ENCODE data around the gene PAK4. TPM values are rescaled to one million over a fixed set of nuclear protein-coding genes. Genes with fewer than 3 reads are reported as not detected.

Gene PAK4
- total and polyA plus RNA-seq, 2 of the 8 experiments (the other 6 are each of a cell fraction or from before 2014, with no cell fraction given): 50.7 to 64.4 TPM

DNA sequence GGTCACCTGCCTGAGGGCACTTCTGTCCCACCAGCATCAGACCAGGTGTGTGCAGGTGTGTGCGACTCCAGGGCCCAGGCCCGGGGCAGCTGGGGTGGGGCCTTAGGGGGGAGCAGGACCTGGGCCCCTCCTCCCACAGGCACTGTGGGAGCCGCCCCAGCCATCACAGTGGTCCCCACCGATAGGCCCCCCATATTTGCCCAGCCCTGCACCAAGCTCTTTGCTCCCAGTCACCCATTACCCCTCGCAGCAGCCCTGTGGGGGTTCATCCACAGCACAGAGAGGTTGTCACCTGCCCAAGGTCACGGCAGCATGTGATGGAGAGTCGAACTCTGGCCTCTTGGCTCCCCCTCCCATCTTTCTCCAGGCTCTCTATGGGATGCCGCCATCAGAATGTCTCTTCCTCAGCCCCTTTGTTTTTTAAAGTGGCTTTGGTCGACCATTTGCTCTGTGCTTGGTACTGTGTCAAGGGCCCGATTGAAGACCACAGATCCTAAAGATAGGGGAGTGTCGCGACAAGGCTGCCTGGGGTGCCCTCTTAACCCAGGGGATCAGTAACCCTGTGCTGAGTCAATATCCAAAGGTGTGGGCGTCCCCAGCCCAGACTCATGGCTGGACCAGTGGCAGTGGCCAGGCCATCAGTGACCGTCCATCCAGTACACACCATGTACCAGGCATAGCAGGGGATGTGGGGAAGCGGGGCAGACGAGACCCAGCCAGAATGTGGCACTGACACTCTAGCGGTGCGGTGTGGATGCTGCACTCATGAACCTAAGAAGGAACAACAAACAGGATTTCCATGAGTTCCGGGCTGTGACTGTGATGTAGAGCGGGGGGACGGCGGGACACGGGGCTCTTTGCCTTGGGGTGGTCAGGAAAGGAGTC lies 42.9 kb downstream of the PAK4 start:
- Histone ChIP-seq H3K27me3 (replicated peaks in 1 of 4; ENCODE audit: control insufficient read depth in 3 of 4, extremely low read depth in 1 of 4, insufficient read depth in 3 of 4, low read length in 3 of 4) (no peaks in the 10 kb centered on the region), H3K14ac (ENCODE audit: insufficient read length) (no peak overlapping the region), H3K18ac (ENCODE audit: extremely low read depth, low read length) (no peak overlapping the region; the same call in 1 of the 2 replicates), H3K4me2 (ENCODE audit: insufficient read depth in 1 of 2, low read depth in 2 of 2, low read length in 2 of 2) (no peak overlapping the region; a peak in 1 of 4 replicates), H3K56ac (replicated peaks; ENCODE audit: insufficient read length, low read depth, low read length) (no peak overlapping the region), H2BK20ac (ENCODE audit: low read length) (no peak overlapping the region), H4K8ac (ENCODE audit: extremely low read depth, insufficient read depth, low read length) (0 out of 2 replicates have a peak overlapping the region, but pooled peaks have one; percentile 14), H3K4me1 (replicated peaks in 1 of 4; ENCODE audit: control insufficient read depth in 3 of 4, insufficient read depth in 4 of 4, low read length in 3 of 4) (peaks cover 2 to 32% (median 16%) of the 10 kb centered on the region in 4 experiments), H4K20me1 (replicated peaks in 1 of 2; ENCODE audit: control insufficient read depth in 1 of 2, insufficient read depth in 2 of 2, low read length in 2 of 2) (peaks cover 9 to 27% of the 10 kb centered on the region in 2 experiments), H3K23ac (ENCODE audit: insufficient read length) (no peak overlapping the region), H3K9ac (replicated peaks in 1 of 4; ENCODE audit: extremely low read depth in 1 of 4, low read depth in 3 of 4, low read length in 3 of 4) (no peak overlapping the region), H2BK120ac (replicated peaks; ENCODE audit: low read depth, low read length) (no peak overlapping the region), H2BK15ac (ENCODE audit: low read length) (peak overlapping the region; percentile 88; the same call in 1 of the 2 replicates), H2BK5ac (ENCODE audit: low read depth, low read length) (0 out of 2 replicates have a peak overlapping the region, but pooled peaks have one; percentile 71), H3K23me2 (ENCODE audit: low read depth, low read length) (no peaks in the 10 kb centered on the region), H3K36me3 (ENCODE audit: control insufficient read depth in 2 of 4, insufficient read depth in 4 of 4, low read length in 3 of 4) (peaks cover 0 to 7% (median 3%) of the 10 kb centered on the region in 4 experiments; a peak in 3 of 8 replicates), H3K27ac (ENCODE audit: low read depth, low read length) (no peak overlapping the region), H4K5ac (ENCODE audit: insufficient read length, low read depth, low read length) (no peak overlapping the region), H4K91ac (replicated peaks; ENCODE audit: insufficient read length, low read length) (no peak overlapping the region), H3K4me3 (ENCODE audit: extremely low read depth in 1 of 4, insufficient read depth in 2 of 4, low read depth in 3 of 4, low read length in 4 of 4) (no peak overlapping the region), H3K79me1 (ENCODE audit: low read depth, low read length) (peaks cover 7% of the 10 kb centered on the region), H3K4ac (replicated peaks; ENCODE audit: insufficient read length, low read depth, low read length) (no peak overlapping the region), H2BK12ac (ENCODE audit: low read depth, low read length) (peak overlapping the region; percentile 87; the same call in 1 of the 2 replicates), H3K79me2 (ENCODE audit: control insufficient read depth in 1 of 2, insufficient read depth in 2 of 2, low read length in 2 of 2) (peaks cover 0 to 6% of the 10 kb centered on the region in 2 experiments; a peak in 1 of 4 replicates), H2AK5ac (ENCODE audit: low read depth, low read length) (no peak overlapping the region), H2AFZ (ENCODE audit: low read length) (no peak overlapping the region), H3K9me3 (ENCODE audit: insufficient read depth in 2 of 2, low read depth in 1 of 2, low read length in 1 of 2) (no peaks in the 10 kb centered on the region)
- TF ChIP-seq EZH2 (IDR thresholded peaks at IDR 0.05; ENCODE audit: low read depth, low read length, severe bottlenecking): no peak
- TF ChIP-seq TAF1 (IDR thresholded peaks at IDR 0.05; ENCODE audit: low read depth, low read length): no peak
- FAIRE-seq: no peak
- ChIA-PET POLR2A (ENCODE audit: partially characterized antibody) (interaction anchor here (0.6 to 1.6 kb wide), 3 partner anchors 13 to 159 kb away, joined by 3 to 6 read pairs (median 3); no protein-coding TSS in a partner anchor), CTCF (ENCODE audit: partially characterized antibody) (interaction anchor here (0.9 to 2.8 kb wide), 4 partner anchors 11 to 46 kb away, joined by 3 to 6 read pairs (median 4); no protein-coding TSS in a partner anchor)
- no peak for DNase-seq (ENCODE audit: low read depth in 1 of 2, low spot score in 2 of 2)
- 88% methylated on average over 23 of the region's 23 CpGs; no CpG with 5 or more reads in 1 of the 2 experiments for WGBS, 2 experiments (ENCODE audit: extremely low coverage in 1 of 2, insufficient coverage in 1 of 2, insufficient read length in 1 of 2, insufficient replicate concordance in 2 of 2, low coverage in 1 of 2, low lambda C conversion rate in 2 of 2, missing lambda C conversion rate in 1 of 2)
